Esophagus squamous epithelium (tissue), 5 donors: ENCODE results near the gene TNNC1. TPM values are rescaled to one million over a fixed set of nuclear protein-coding genes. Genes with fewer than 3 reads are reported as not detected.

ENCODE experiments used
- DNase-seq: peaks from one replicate; lab custom pipeline; 2025; lab: John Stamatoyannopoulos, UW
- H3K27ac ChIP-seq, 4 donors: fragments of 200-600 bp; sonication (generic); one replicate each; pipeline ENCODE4 v1.5.1; 2016 to 2019; ENCODE audit warnings: mild to moderate bottlenecking in 1 of 4
- H3K27me3 ChIP-seq, 4 donors: fragments of 200-600 bp; sonication (generic); 1 replicate in 3 of 4; 2 replicates in 1 of 4; pipeline versions ENCODE4 v1.5.1 to v1.6.0; 2017 to 2021; ENCODE audit warnings: antibody characterized with exemption in 1 of 4
- H3K36me3 ChIP-seq, 3 donors: fragments of 200-600 bp; sonication (generic); one replicate each; pipeline ENCODE4 v1.5.1; 2016 to 2019
- H3K4me1 ChIP-seq, 3 donors: fragments of 200-600 bp; sonication (generic); one replicate each; pipeline ENCODE4 v1.5.1; 2017 to 2019
- H3K4me3 ChIP-seq, 4 donors: fragments of 200-600 bp; sonication (generic); 1 replicate in 3 of 4; 2 replicates in 1 of 4; pipeline ENCODE4 v1.5.1; 2016 to 2019; ENCODE audit warnings: mild to moderate bottlenecking in 2 of 4, moderate library complexity in 1 of 4
- H3K9me3 ChIP-seq, 3 donors: fragments of 200-600 bp; sonication (generic); one replicate each; pipeline ENCODE4 v1.5.1; 2016 to 2019
- CTCF ChIP-seq, 6 experiments: fragments of 450-650 bp in 4 of 6; fragments of 200-600 bp in 2 of 6; sonication (generic) in 2 of 6; IDR thresholded peaks; one replicate each; pipeline ENCODE4 v1.5.1; 2016 to 2019; ENCODE audit warnings: antibody characterized with exemption in 6 of 6, mild to moderate bottlenecking in 4 of 6, moderate library complexity in 4 of 6
- POLR2A ChIP-seq, 4 donors: fragments of 450-650 bp; IDR thresholded peaks; one replicate each; pipeline ENCODE4 v1.6.1; 2017; ENCODE audit warnings: antibody characterized with exemption in 4 of 4, mild to moderate bottlenecking in 4 of 4, moderate library complexity in 3 of 4
- WGBS, 2 donors: methylation state at CpG; one replicate each; pipeline ENCODE4 v1.1.5; 2018; 5-methylcytosine and 5-hydroxymethylcytosine counted together
- intact Hi-C: fragments of 100-400 bp; cut with DNase I; formaldehyde crosslinking; loops from one replicate; pipeline ENCODE4 v1.15.0; 2022
- total RNA-seq, 4 donors: library from RNA; depleted of rRNA; stranded (reverse); fragments of >200 nt; gene quantifications; one replicate each; pipeline ENCODE4 v1.1.0, GENCODE V29; 2016
- donor health status: DM: yes; HTN: yes; CAD: no.

TNNC1 gene
- total RNA-seq, 4 donors from 2014 or later = 4.1 TPM; not detected in 3

GRCh38 chr3:52440249-52440551, 13.6 kb downstream of the TNNC1 start:
- H3K36me3 ChIP-seq = no peaks in the 10 kb centered on the region
- H3K9me3 ChIP-seq = no peaks in the 10 kb centered on the region
- WGBS, 2 donors = 93% methylated on average over 5 of the region's 12 CpGs; no CpG with 5 or more reads in 1 of the 2 donors
- no peak for DNase-seq
- no peak overlapping the region for H3K4me3 ChIP-seq
- no peak overlapping the region for H3K27ac ChIP-seq
- H3K27me3 ChIP-seq = no peaks in the 10 kb centered on the region
- peaks cover 3 to 34% (median 4%) of the 10 kb centered on the region in 3 donors for H3K4me1 ChIP-seq
- intact Hi-C loops = no loop called here
- no peak for TF ChIP-seq CTCF (IDR thresholded peaks at IDR 0.05)

- H3K4me3 ChIP-seq = no peak overlapping the region
- no peaks in the 10 kb centered on the region for H3K9me3 ChIP-seq
- intact Hi-C loops = no loop called here
- no peaks in the 10 kb centered on the region for H3K36me3 ChIP-seq
- 91 to 100% methylated on average over 1 to 6 of the region's 16 CpGs for WGBS, 2 donors
- TF ChIP-seq POLR2A (IDR thresholded peaks at IDR 0.05) = no peak
- no peak for TF ChIP-seq CTCF (IDR thresholded peaks at IDR 0.05)
- no peak overlapping the region for H3K27ac ChIP-seq
- peaks cover under 1 to 34% (median 9%) of the 10 kb centered on the region in 3 donors for H3K4me1 ChIP-seq
- H3K27me3 ChIP-seq = no peaks in the 10 kb centered on the region
- no peak for DNase-seq
These were observed 14.2 kb downstream of the TNNC1 start for GRCh38 chr3:52439426-52440248.

- Histone ChIP-seq H3K9me3 (no peaks in the 10 kb centered on the region), H3K36me3 (no peaks in the 10 kb centered on the region), H3K27me3 (no peaks in the 10 kb centered on the region), H3K27ac (no peak overlapping the region), H3K4me1 (peaks cover under 1 to 40% (median 14%) of the 10 kb centered on the region in 3 donors), H3K4me3 (no peak overlapping the region)
- WGBS, 2 donors = 86 to 87% methylated on average over 3 of the region's 9 CpGs
- no peak for TF ChIP-seq POLR2A (IDR thresholded peaks at IDR 0.05)
- TF ChIP-seq CTCF (IDR thresholded peaks at IDR 0.05) = no peak
- no peak for DNase-seq
- intact Hi-C loops = no loop called here
These were observed 15.0 kb downstream of the TNNC1 start for GRCh38 chr3:52438579-52439425.

- TF ChIP-seq POLR2A (IDR thresholded peaks at IDR 0.05) (no peak), CTCF (IDR thresholded peaks at IDR 0.05) (no peak)
- DNase-seq = no peak
- Histone ChIP-seq H3K4me3 (no peak overlapping the region), H3K4me1 (peaks cover 8 to 48% (median 18%) of the 10 kb centered on the region in 3 donors), H3K27me3 (no peaks in the 10 kb centered on the region), H3K9me3 (no peaks in the 10 kb centered on the region), H3K36me3 (no peaks in the 10 kb centered on the region), H3K27ac (no peak overlapping the region)
- intact Hi-C loops = no loop called here
- WGBS, 2 donors = 40 to 53% methylated on average over 1 to 2 of the region's 6 CpGs
These were observed 15.8 kb downstream of the TNNC1 start for GRCh38 chr3:52438104-52438376.
